Hippocampal formation (tissue), 2 donors: ENCODE results near the gene SLC22A4.

Experiments
- DNase-seq, 2 donors: peaks; one replicate each; lab custom pipeline; 2025; lab: John Stamatoyannopoulos, UW

The SLC22A4 gene

DNA sequence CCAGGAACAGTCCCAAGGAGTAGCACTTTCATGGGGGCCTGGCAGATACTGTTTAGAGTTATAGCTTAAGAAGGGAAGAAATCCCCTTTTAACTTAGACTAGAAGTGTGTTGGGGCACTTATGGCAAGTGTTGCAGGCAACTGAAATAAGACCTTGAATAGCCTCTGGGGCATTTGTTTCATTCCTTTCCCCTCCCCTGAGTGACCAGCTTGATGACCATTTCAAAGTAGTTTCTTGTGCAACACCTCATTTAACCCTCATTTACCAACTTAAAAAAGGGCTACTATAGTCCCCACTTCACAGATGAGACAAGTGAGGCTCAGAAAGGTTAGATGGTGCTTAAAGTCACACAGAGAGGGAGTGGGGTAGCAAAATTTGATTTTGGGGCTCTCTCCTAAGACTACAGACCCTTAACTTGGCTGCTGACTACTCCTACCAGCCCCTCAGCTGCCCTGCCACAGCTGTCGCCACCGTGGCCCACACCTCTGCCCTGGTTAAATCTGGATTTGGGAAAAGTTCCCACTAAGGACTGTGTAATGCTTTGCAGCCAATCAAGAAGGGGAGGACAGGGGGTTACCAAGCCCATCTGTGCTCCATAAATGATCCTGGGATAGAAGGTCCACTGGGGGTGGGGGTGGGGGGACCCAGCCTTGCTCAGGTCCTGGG lies 31.2 kb upstream of the SLC22A4 start:
- no peak for DNase-seq

DNA sequence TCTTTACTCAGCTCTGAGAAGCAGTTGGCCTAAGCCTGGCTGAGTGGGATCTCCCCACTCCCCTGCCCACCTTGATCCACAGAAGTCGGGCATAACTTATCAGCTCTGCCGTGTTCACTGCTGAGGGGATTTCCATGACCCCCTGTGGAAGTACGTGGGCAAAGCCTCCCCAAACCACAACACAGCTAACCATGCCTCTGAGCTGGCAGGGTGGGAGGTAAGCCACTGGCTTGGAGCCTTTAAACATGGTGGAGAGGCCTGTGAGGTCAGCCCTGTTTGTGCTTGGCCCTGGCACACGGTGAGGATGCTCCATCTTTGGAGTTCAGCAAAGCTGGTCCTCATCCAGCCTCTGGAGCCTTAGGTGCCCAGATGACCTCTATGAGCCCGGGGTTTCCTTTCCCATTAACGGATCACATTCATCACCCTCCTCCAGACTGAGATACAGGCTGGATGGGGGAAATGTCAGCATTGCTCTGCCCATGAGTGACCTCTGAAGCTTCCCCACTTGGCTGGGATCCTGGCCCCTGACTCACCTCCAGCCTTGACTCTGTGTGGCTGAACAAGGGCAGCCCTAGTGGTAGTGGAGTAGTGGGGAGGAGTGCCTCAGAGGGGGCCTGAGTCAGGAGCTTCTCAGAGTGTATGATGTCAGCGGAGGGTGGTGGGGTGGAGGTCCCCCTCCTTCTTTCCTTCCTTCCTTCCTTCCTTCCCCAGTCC lies 30.5 kb upstream of the SLC22A4 start:
- DNase-seq = no peak

DNA sequence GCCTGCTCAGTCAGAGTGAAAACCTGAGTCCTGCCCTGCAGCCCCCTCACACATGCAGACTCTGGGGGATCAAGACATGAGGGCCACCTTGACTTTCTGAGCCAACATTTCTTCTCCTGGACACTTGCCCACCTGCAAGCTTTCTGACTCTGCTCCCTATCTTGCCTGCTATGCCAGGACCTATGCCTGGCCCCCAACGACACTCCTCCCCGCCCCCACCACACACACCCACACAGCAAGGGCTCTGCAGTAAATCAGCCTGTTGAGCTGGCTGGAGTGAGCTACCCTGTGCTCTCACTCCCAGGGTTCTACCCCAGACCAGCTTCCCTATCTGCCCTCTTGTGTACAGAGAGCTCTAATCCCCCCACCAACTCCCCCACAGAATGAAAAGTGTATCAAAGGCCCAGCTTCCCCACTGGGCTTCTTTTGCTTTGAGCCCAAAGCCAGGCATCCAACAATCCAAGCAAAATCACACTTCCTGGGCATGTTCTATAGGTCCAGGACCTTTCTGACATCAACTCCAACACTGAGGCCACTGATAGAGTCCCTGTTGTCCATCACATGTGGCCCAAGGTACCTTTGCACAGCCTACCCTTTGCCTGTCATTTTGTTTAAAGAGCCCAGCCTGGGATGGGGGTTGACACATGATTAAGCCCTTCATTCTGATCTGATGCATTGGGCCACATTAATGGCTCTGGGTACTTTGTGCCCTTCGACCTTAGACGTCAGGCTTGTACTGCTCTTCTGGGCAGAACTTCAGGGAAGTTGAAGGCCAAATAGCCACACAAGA lies 29.5 kb upstream of the SLC22A4 start:
- DNase-seq = no peak

DNA sequence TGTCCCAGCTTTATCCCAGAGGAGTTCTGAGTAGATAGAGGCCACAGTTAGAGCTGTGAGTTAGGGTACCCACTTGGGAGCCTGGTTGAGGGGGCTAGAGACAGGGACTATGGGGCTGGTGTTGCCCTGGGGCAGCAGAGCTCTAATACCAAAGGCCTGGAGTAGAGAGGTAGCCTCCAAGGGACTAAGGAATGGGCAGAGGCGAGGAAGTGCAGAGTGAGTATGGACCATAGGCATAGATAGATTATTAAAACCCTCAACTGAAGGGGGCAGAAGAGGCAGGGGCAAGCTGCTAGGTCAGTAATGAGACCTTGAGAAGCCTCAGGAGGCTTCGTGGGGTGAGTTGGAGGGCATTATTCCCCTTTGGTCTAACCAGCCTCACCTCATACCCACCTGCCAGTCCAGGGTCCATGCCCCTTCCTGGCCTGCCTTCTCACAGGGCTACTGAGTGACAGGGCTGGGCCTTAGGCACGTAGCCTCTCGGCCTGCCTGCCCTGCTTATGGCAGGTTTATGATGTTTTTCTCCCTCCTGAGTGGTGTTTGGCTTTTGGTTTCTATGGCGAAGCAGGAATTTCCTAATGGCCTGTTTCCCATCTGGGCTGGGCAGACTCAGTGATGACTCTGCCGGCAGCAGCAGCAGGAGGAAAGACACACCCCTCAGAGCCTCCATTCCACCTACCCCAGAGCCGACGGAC lies 28.7 kb upstream of the SLC22A4 start:
- DNase-seq = no peak

DNA sequence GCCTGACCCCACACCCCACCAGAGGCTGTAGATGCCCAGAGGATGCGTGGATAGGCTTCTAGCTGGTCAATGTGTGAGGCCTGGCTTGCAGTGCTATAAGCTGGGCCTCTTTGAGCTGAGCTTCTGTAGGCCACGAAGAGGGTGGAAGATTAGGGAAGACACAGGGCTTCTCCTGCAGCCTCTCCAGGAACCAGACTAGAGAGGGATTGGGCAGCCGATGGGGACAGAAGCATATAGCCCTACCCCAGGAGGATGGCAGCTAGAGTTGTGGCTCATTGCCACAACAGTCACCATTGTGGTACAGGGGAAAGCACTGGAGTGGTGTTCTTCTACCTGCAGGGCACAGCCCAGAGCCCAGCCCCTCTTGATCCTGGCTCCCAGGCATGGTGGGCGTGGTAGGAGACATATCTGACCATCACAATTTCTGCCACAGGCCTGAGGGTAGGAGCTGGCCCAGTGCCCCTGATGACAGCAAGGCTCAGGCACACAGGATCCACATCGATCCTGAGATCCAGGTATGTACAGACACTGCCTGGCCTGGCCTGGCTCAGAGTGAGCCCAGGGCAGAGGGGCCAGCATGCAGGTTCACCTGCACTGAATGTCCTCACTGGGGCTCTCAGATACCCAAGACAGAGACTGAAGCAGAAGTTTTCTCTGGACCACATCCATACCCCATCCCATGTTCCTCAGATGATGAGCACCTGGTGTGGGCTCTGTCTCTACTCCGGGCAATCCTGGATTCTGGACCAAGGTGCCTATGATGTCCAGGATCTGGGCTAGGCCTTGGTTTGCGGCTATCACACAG lies 28.0 kb upstream of the SLC22A4 start:
- no peak for DNase-seq

DNA sequence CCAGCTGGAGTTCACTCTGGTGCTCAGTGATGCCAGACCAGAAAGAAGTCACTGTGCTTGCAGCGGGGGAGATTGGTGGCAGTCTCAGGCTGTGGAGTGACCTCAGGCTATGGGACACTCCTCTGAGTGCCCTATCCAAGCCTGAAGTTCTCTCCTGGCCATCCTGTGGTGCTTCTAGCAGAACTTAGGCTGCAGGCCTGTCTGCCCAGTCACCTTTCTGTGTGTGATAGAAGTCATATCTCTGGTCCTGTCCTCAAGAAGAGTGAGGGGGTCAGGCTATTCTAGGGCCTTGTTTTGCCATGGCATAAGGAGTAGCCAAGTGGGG lies 27.4 kb upstream of the SLC22A4 start:
- DNase-seq = no peak

DNA sequence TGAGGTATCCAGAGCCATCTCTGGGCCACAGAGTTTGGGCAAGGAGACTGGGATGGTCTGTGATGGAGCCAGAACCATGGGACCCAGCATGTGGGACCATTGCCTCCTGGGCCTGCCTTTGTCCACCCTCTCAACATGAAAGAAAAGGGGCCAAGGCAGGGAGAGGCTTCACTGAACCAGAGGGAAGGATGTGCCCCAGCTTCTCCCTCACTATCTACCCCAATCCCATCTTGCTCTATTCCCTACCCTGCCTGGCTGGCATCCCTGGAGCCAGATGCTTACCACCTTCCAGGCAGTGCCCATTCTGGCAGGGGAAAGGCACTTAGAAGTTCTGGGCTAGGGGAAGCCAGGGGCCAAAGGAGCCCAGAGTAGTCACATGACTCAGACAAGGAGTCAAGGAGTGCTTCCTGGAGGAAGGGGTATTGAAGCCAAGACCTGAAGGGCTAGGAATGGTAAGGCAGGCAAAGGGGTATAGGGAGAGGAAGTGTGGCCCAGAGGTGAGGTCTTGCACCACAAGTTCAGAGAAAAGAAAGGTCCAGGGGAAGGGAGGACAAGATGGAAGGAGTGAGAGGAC lies 26.9 kb upstream of the SLC22A4 start:
- DNase-seq = no peak

DNA sequence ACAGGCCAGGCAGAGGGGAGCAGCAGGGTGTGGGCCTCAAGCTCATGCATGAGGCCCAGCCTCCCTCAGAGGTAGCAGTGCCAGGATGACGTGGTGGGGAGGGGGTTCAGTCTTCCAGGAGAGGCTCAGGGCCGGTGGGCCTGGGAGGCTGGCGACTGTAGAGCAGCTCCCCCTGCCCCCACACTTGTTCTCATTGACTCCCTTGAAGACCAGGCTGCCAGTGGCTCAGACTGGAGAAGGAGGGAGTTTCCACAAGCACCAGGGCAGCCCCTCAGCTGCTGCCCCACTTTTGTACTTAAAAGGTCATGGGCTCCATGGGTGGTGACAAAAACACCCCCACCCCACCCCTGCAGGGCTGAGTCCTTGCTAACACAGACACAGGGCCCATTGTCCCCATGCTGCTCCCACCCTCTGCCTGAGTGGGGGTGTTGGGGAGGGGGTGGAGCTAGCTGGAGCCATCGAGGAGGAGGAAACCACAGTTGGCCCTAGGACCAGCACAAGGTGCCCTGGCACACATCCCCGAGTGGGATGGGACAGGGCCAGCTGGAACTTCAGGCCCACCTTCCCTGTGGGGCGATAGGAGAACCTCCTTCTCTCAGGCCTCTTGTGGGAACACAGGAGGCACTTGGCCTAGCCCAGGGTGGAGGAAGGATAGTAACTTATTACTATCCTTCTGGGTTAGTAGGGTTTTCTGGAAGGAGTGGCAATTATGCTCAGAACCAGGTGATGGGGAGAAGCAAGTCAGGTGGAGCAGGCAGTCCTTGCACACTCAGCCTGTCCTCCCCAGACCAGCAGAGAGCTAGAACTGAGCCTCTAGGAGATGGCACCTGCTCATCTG lies 26.0 kb upstream of the SLC22A4 start:
- DNase-seq = peak; percentile 22 to 50

DNA sequence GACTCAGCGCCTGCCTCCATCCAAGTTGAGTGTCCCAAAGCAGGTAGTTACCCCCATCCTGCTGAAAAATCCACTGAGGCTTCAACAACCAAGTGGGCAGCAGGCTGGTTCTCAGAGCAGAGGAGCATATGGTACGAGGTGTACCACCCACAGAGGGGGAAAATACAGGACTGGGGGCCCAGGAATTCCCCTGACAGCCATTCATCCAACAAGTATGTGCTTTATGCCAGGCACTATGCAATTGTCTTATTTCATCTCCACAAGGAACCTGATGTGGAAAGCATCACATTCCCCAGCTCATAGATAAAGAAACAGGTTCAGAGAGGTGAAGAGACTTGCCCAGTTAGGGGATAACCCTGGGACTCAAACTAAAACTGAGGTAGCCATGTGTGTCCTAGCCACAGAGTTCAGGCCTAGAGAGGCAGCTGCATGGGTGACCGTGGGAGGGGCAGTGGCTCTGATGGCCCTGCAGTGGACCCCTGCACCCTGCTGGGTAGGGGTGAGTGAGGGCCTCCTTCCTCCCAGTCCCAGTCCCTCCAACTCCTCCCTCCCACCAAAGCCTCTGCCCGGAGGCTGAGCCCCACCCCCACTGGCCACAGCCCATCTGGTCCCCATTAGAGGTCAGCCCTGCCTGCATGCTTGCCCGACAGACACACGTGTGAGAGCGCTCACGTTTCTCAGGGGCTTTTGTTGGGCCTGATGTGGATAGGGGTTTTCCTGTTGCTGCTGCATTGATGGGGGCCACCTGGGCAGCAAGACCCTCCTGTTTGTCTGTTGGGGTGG lies 25.2 kb upstream of the SLC22A4 start:
- DNase-seq = no peak

DNA sequence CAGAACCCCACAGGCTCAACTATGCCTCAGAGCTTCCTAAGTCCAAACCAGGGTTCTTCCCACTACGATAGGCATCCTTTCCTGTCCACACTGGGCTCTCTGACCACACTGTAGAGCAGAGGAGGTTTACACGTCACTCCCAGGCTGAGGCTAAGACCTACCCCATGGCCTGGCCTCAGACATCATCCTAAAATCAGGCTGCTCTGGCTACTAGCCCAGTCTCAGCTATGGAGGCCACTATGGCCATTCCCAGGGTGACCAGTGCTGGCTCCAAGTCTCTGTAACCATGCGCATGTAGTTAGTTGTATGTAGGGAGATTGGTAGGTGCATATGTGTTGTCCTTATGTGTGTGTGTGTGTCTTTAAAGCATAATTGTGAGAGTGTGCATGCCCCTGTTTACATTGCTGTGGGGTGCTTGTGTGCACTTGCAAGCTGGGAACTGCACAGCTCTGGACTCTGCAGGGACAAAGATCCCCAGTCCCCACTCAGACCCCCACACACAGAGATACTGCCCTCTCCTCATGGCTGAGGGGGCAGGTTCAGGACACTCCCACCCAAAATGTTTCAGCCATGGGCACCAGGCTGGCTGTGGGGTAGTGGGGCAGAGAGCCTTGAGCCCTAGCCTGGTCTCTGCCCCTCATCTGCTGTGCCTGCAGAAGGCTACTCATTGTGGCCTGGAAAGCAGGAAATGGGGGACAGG lies 24.4 kb upstream of the SLC22A4 start:
- DNase-seq = no peak

DNA sequence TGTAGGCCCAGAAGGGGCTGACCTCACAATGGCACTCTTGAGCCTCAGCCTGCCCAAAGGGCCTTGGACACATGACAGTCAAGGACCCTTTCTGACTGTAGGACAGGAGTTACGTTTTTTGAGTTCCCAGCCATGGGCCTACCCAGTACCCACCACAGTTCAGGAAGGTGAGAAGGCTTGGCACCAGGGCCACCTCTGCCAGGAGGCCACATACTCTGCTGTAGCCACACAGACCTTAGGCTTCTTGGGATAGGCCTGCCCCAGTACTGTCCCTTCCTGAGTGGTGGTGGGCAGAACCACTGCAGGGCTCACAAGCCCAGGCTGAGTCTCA lies 23.9 kb upstream of the SLC22A4 start:
- no peak for DNase-seq

DNA sequence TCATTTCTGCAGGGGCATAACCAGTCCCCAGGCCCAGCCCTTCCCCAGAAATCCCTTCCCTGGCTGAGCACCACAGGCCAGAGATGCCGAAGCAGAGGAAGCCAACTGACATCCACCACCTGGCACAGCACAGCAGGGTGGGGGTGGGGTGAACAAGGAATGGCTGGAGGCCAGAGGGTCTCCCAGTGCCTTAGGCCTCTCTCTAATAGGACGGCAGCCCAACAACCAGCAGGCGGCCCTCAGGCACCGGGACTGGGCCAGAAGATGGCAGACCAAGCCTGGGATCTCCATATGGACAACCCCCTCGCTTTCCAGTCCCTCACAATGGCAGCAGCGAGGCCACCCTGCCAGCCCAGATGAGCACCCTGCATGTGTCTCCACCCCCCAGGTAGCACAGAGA lies 23.5 kb upstream of the SLC22A4 start:
- DNase-seq = no peak

DNA sequence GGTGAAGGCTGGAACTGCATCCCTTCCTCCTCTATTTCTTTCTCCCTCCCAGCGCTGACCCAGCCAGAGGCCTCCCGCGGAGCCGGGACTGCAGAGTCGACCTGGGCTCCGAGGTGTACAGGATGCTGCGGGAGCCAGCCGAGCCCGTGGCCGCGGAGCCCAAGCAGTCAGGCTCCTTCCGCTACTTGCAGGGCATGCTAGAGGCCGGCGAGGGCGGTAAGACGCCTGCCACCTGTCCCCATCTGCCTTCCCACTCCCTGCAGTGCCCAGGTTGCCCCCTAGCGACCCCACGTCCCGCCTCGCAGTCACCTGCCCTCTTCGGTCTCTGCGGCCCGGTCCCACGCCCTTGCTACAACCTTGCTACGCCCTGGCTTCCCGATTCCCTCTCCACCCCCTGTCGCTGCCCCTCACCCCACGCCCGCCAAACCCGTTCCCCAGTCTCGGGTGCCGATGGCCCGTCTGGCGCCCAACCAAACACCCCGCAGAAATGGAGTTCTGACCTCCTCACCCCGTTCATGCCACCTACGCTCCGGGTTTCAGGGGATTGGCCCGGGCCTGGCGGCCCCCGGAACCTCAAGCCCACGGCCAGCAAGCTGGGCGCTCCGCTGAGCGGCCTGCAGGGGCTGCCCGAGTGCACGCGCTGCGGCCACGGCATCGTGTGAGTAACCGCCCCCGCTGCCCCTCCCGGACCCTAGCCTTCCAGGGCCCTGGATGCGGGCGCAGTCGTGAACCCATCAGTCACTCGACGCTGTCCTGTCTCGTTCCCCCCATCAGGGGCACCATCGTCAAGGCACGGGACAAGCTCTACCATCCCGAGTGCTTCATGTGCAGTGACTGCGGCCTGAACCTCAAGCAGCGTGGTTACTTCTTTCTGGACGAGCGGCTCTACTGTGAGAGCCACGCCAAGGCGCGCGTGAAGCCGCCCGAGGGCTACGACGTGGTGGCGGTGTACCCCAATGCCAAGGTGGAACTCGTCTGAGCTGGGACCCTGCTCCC lies 22.6 kb upstream of the SLC22A4 start:
- no peak for DNase-seq

DNA sequence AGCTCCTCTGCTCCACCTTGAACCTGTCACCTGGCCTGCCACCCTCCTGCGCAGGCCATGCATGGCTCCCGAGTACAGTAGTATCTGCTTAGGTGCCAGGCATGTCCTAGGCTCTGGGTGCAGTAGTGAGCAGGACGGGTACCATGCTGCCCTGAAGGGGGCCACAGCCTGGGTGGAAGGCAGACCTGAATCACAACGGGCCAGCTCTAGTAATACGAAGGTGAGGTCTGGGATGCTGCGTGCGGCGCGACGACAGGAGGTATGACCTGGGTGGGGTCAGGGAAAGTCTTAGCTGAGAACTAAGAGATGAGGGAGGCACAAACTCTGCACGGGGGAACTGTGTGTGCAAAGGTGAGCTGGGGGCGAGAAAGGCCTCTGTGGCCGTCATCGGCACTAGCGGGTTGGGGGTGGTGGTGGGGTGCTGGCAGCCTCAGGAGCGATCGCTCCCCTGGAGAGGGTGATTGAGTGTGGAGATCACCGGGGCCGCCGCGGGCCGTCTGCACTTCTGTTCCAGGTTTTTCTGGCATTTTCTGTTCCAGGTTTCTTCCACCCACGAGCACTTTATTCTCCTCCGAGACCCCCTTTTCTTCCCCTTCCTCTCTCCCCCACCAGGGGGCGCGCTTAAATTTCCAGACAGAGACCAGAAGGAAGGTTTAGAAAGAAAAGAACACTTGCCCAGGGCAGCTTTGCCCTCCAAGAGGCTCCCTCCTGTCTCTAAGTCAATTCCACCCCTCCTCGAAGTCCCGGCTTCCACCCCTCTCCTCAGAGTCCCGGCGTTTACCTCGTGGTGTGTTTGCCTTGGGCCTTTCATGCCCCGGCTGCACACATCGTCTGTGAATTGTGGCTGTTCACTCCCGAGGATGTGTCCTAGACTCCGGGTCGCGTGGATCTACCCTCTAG lies 21.6 kb upstream of the SLC22A4 start:
- DNase-seq = peak; percentile 7 to 36

DNA sequence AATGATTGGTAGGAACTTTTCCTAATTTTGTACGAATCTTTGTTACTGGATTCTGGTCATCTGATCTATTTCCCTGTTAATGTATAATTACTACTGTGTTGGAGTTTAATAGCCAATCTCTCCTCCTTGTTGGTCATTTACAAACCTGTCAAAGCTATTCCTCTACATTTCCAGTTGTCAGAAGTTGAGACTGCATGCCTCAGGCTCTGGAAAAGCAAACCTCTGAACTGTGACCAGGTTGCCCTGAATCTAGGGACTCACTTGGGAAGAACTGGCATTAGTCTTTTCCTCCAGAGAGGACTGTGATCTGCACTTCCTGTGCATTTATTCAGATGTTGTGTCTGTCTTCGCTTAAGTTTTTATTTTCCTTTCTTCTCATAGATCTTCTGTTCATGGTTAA lies 20.6 kb upstream of the SLC22A4 start:
- no peak for DNase-seq

DNA sequence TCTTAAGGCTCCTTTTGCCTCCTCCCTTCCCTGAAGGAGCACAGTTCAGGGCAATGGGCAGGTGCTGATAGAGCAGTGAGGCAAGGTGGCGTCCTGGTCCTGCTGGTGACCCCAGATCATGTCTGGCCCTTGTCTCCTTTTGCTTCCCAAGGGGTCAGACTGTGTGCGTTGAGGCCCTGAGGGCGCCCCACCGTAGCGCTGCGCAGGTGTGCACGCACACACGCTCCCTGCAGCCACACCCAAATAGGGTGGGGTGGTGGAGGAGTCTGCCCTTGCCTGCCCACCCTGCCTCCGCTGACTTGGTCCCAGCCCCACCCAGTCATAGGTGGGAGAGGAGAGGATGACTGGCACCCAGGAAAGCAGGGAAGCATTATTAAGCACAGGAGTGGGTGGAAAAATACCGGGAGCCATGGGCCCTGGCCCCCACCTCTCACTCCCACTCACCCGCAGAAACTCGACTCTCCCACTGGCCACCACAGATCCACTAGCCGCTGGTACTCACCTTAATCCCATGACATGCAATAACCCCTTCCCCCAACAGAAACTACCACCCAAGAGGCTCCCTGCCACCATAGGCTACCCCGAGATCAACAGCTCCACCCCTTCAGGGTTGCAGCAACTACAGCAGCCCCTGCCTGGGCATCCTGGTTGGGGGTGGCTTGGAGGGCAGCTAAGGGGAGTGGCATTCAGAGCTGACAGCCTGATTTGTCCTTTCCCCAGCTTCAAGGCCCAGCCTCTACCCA lies 20.0 kb upstream of the SLC22A4 start:
- DNase-seq = no peak
